ENCODE measurements around the gene EMILIN2.

DNA sequence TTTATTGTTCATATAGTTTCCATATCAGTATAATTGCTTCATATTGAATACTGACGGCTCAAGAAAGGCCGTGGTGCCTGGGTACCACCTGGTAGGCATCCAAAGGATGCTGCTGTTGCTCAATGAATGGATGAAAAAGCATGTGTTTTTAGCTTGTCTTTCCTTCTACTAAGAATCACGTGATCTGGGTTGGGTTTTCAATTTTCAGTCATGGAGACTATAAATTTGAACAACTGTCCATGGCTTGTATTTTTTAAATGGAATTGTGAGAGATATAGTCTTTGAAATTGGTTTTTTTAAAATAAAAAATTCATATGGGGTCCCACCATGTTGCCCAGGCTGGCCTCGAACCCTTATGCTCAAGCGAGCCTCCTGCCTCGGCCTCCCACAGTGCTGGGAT is 25.3 kb downstream of the EMILIN2 start:
- TF ChIP-seq, protein P1, sequence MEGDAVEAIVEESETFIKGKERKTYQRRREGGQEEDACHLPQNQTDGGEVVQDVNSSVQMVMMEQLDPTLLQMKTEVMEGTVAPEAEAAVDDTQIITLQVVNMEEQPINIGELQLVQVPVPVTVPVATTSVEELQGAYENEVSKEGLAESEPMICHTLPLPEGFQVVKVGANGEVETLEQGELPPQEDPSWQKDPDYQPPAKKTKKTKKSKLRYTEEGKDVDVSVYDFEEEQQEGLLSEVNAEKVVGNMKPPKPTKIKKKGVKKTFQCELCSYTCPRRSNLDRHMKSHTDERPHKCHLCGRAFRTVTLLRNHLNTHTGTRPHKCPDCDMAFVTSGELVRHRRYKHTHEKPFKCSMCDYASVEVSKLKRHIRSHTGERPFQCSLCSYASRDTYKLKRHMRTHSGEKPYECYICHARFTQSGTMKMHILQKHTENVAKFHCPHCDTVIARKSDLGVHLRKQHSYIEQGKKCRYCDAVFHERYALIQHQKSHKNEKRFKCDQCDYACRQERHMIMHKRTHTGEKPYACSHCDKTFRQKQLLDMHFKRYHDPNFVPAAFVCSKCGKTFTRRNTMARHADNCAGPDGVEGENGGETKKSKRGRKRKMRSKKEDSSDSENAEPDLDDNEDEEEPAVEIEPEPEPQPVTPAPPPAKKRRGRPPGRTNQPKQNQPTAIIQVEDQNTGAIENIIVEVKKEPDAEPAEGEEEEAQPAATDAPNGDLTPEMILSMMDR (IDR thresholded peaks at IDR 0.05; ENCODE audit: control extremely low read depth in 1 of 3, insufficient read depth in 1 of 3, low read depth in 1 of 3, low read length in 3 of 3), result no peak
- no peak for TF ChIP-seq CBX8 (IDR thresholded peaks at IDR 0.05; ENCODE audit: borderline replicate concordance, low read depth, low read length)
- no peak for TF ChIP-seq SP1 (IDR thresholded peaks at IDR 0.05; ENCODE audit: low read depth, low read length)
- no peak for TF ChIP-seq TAF1 (IDR thresholded peaks at IDR 0.05; ENCODE audit: low read depth, low read length)
- no peak for TF ChIP-seq CBX5 (IDR thresholded peaks at IDR 0.05; ENCODE audit: low read depth, low read length)
- no peak for TF ChIP-seq CEBPB (IDR thresholded peaks at IDR 0.05; ENCODE audit: low read depth, low read length)
